GM06990 (cell line): ENCODE measurements around the gene SNAP47.

Experiments used
- DNase-seq: peaks from one replicate; pipeline ENCODE4 v3.0.0-alpha.2; 2011; ENCODE audit not compliant: insufficient read length; ENCODE audit errors: extremely low read depth
- H3K27me3 ChIP-seq: replicated peaks from 2 replicates; pipeline ENCODE4 v1.6.0; 2011; ENCODE audit warnings: low read length; ENCODE audit not compliant: control insufficient read depth, insufficient read depth
- H3K36me3 ChIP-seq: 2 replicates; pipeline ENCODE4 v1.5.1; 2011; ENCODE audit warnings: low read length; ENCODE audit not compliant: control insufficient read depth, insufficient read depth
- H3K4me3 ChIP-seq: replicated peaks from 2 replicates; pipeline ENCODE4 v1.5.1; 2011; ENCODE audit warnings: low read depth, mild to moderate bottlenecking, control low read depth, low read length
- CTCF ChIP-seq: IDR thresholded peaks from 2 replicates; pipeline ENCODE4 v1.5.1; 2011; ENCODE audit warnings: low read length, control low read depth, mild to moderate bottlenecking, inconsistent platforms; ENCODE audit not compliant: insufficient read depth, poor library complexity, severe bottlenecking

Gene SNAP47

GRCh38 chr1:227712648-227713047, 22.6 kb upstream of the SNAP47 start:
- no peaks in the 10 kb centered on the region for H3K36me3 ChIP-seq
- DNase-seq = peak; percentile 71
- no peaks in the 10 kb centered on the region for H3K27me3 ChIP-seq
- TF ChIP-seq CTCF = no peak
- no peak overlapping the region for H3K4me3 ChIP-seq

- DNase-seq = no peak
- TF ChIP-seq CTCF = no peak
- H3K27me3 ChIP-seq = no peaks in the 10 kb centered on the region
- H3K4me3 ChIP-seq = no peak overlapping the region
- H3K36me3 ChIP-seq = no peaks in the 10 kb centered on the region
Observed at GRCh38 chr1:227718932-227719331, 16.3 kb upstream of the SNAP47 start.

GRCh38 chr1:227723474-227723873, 11.8 kb upstream of the SNAP47 start:
- Histone ChIP-seq H3K4me3 (no peak overlapping the region), H3K36me3 (no peaks in the 10 kb centered on the region), H3K27me3 (no peaks in the 10 kb centered on the region)
- no peak for TF ChIP-seq CTCF
- DNase-seq = no peak

GRCh38 chr1:227725046-227725445, 10.2 kb upstream of the SNAP47 start:
- TF ChIP-seq CTCF = no peak
- Histone ChIP-seq H3K27me3 (no peaks in the 10 kb centered on the region), H3K4me3 (no peak overlapping the region), H3K36me3 (no peaks in the 10 kb centered on the region)
- no peak for DNase-seq

- H3K27me3 ChIP-seq = no peaks in the 10 kb centered on the region
- DNase-seq = no peak
Observed at GRCh38 chr1:227726318-227726717, 8.9 kb upstream of the SNAP47 start.

More at GRCh38 chr1:227726318-227726717, 8.9 kb upstream of the SNAP47 start:
- Histone ChIP-seq H3K4me3 (no peak overlapping the region), H3K36me3 (peaks cover 4% of the 10 kb centered on the region)
- TF ChIP-seq CTCF = no peak
